Activated CD8-positive, alpha-beta memory T cell treated with anti-CD3 and anti-CD28 coated beads for 24 hours (primary cell): ENCODE results near the gene FCMR.

Source experiments
- DNase-seq: peaks from one replicate; pipeline ENCODE4 v3.0.0-alpha.2; 2020

Gene FCMR

GRCh38 chr1:206898089-206898914 lies 23.4 kb downstream of the FCMR start:
- no peak for DNase-seq

GRCh38 chr1:206897175-206897574 lies 24.6 kb downstream of the FCMR start, which contains the start of gene IL24:
IL24 (plus strand) TSS chr1:206897443; CDS start chr1:206897833, 390 bp downstream.
- DNase-seq = no peak

GRCh38 chr1:206896261-206896660 lies 25.5 kb downstream of the FCMR start:
- no peak for DNase-seq

GRCh38 chr1:206895837-206896242 lies 25.9 kb downstream of the FCMR start:
- DNase-seq = no peak

GRCh38 chr1:206895325-206895724 lies 26.4 kb downstream of the FCMR start:
- no peak for DNase-seq

- no peak for DNase-seq
Observed at GRCh38 chr1:206893380-206893779, 28.4 kb downstream of the FCMR start.

GRCh38 chr1:206892351-206892984 lies 29.3 kb downstream of the FCMR start:
- DNase-seq = no peak

GRCh38 chr1:206891412-206891811 lies 30.3 kb downstream of the FCMR start:
- no peak for DNase-seq

GRCh38 chr1:206890125-206891060 lies 31.3 kb downstream of the FCMR start:
- DNase-seq = no peak

- DNase-seq = no peak
Observed at GRCh38 chr1:206887701-206888100, 34.0 kb downstream of the FCMR start.

GRCh38 chr1:206886831-206887230 lies 34.9 kb downstream of the FCMR start:
- DNase-seq = no peak

GRCh38 chr1:206885341-206886060 lies 36.2 kb downstream of the FCMR start:
- no peak for DNase-seq

- no peak for DNase-seq
Observed at GRCh38 chr1:206883876-206884275, 37.9 kb downstream of the FCMR start.

GRCh38 chr1:206883160-206883559 lies 38.6 kb downstream of the FCMR start:
- no peak for DNase-seq

GRCh38 chr1:206882555-206882954 lies 39.2 kb downstream of the FCMR start:
- DNase-seq = no peak

GRCh38 chr1:206880314-206880713 lies 41.4 kb downstream of the FCMR start:
- no peak for DNase-seq

GRCh38 chr1:206878456-206878855 lies 43.3 kb downstream of the FCMR start:
- no peak for DNase-seq

GRCh38 chr1:206875752-206876377 lies 45.9 kb downstream of the FCMR start:
- no peak for DNase-seq

GRCh38 chr1:206873603-206874188 lies 48.0 kb downstream of the FCMR start:
- DNase-seq = no peak

GRCh38 chr1:206872139-206872538 lies 49.6 kb downstream of the FCMR start:
- no peak for DNase-seq

- DNase-seq = no peak
Observed at GRCh38 chr1:206868264-206868663, 53.5 kb downstream of the FCMR start.

- no peak for DNase-seq
Observed at GRCh38 chr1:206867716-206868115, 54.0 kb downstream of the FCMR start.
